ENCODE data around the gene PELI1.

DNA sequence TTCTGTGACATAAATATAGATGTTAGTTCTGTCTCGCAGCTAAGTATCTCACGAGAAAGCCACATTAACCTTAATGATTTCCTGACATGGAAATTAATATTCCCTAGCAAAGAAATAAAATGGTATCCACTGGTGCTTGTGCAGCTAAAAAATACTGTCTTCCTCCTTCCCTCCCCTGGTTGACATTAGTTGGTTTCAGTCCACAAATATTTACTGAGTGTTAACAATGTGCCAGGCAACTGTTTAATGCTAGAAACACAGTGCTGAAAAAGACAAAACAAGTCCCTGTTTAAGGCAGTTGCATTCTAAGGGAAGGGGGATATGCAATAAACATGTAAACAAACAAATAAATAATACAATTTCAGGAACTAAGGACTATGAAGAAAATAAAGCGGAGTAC, 80.8 kb downstream of the PELI1 start:
- TF ChIP-seq, protein P1, sequence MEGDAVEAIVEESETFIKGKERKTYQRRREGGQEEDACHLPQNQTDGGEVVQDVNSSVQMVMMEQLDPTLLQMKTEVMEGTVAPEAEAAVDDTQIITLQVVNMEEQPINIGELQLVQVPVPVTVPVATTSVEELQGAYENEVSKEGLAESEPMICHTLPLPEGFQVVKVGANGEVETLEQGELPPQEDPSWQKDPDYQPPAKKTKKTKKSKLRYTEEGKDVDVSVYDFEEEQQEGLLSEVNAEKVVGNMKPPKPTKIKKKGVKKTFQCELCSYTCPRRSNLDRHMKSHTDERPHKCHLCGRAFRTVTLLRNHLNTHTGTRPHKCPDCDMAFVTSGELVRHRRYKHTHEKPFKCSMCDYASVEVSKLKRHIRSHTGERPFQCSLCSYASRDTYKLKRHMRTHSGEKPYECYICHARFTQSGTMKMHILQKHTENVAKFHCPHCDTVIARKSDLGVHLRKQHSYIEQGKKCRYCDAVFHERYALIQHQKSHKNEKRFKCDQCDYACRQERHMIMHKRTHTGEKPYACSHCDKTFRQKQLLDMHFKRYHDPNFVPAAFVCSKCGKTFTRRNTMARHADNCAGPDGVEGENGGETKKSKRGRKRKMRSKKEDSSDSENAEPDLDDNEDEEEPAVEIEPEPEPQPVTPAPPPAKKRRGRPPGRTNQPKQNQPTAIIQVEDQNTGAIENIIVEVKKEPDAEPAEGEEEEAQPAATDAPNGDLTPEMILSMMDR (IDR thresholded peaks at IDR 0.05), result no peak
- no peak for TF ChIP-seq EZH2 (IDR thresholded peaks at IDR 0.05)

All from neural progenitor cell (in vitro differentiated cells).